Inflammatory macrophage treated with lipopolysaccharide for 4 hours (primary cell): ENCODE measurements around the gene ACSL3.
"Not testable (repeated sequence)": the region's sequence is repeated elsewhere in the genome, so short reads cannot be mapped to it uniquely, and the experiment has no call there.

Source experiments
- DNase-seq: peaks from one replicate; pipeline ENCODE4 v3.0.0-alpha.2; 2020

The ACSL3 gene

GRCh38 chr2:222915092-222915957 is 54.5 kb downstream of the ACSL3 start:
- DNase-seq, result peak; percentile 33

- no peak for DNase-seq
Measured at GRCh38 chr2:222916229-222917197, 55.7 kb downstream of the ACSL3 start.

GRCh38 chr2:222917212-222917611 is 56.4 kb downstream of the ACSL3 start:
- DNase-seq, result not testable (repeated sequence)

DNA sequence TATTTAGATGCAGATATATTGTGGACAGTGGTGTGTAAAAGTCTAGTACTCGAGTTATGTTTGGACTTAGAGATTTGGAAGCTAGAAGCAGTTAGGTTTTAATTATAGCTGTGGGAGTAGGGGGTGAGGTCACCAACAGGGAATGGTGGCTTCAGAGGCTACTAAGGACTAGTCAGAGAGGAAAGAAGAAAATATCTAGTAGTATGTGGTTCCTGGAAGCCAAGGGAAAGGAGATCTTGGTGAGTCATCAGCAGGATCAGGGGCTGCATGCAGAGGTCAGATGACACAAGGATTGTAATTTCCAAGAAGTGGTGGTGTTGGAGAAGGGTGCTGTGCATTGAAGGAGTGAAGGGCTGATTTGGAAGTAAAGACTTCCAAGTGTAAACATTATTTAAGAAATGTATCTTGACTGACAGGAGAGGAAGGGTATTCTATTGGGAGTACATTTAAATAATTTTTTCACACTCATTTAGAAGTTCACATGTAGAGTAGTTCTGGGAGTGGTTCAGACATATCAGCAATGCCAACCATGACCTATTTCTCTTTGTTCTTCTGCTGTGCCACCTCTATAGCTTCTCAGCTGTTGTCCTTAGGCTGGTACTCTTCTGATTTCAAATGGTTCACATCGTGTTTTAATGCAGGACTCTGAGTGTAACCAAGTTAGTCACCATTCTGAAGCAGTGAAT is 59.1 kb downstream of the ACSL3 start:
- peak; percentile 70 for DNase-seq

DNA sequence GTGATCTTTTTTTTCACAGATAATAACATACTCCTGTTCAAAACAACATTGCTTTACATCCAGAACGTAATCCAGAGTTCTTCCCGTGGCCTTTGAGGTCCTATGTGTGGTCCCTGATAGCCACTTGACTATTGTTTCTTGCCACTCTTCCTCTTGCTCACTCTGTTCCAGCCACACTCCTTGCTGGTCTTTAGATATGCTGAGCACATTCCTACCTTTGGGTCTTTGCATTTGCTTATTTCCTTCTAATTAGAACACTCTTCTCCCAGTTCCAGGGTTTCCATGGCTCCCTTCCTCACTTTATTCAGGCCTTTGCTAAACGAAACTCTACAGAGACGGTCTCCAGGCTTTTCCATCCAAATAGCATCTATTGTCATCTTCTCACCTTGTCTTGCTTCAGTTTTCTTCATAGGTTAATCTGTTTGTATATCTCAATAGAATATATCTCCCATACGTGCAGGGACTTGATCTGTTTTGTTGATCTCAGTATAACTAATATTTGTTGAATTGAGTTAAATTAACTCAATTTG is 59.9 kb downstream of the ACSL3 start:
- DNase-seq, result no peak

GRCh38 chr2:222922019-222922800 is 61.4 kb downstream of the ACSL3 start:
- DNase-seq, result no peak

DNA sequence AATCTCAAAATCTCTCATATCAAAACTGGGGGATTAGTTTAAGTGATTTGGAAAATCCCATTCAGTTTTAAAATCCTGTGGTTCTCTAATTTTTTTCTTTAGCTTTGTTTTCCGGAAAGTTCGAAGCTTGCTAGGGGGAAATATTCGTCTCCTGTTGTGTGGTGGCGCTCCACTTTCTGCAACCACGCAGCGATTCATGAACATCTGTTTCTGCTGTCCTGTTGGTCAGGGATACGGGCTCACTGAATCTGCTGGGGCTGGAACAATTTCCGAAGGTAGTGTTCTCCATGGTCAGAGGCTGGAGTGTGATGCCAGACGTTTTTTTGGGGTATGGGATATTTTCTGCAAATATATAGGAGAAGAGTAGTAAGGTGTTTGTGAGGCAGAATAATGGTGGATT is 66.1 kb downstream of the ACSL3 start:
- no peak for DNase-seq

DNA sequence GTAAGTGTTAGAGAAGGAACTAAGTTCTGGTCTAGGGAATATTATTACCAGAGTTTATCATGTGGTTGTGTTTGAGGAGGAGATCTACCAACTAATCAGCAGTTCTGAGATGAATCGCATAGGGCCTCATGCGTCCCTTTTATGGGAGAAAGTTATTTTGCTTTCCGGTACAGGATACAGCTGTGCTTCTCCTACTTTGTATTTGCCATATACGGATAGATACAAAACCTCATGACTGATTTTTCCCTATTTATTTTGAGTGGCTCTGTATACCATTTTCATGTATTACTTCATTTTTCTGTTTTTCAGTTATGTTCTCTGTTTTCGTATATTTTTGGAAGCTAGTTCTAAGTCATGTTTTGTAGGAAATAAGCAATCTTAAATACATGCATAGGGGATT is 66.8 kb downstream of the ACSL3 start:
- DNase-seq, result no peak

- DNase-seq, result no peak
Measured at GRCh38 chr2:222928335-222928734, 67.5 kb downstream of the ACSL3 start.

DNA sequence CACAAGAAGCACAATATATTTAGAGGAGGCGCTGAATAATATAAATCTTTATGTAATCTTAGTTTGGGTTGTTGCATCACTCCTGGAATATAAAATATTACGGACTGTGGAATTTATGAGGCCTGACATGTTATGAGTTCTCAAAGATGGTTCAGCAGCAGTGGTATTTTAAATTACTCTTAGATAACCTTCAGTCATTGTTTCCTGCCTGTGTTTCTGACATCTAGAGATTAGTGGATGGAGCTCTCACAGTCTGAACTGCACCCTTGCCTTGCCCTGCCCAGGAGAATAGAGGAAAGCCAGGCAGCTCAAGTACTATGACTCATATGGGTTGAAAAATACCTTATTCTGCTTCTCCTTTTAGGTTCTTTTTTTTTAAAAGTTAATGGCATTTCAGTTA is 70.0 kb downstream of the ACSL3 start:
- no peak for DNase-seq

DNA sequence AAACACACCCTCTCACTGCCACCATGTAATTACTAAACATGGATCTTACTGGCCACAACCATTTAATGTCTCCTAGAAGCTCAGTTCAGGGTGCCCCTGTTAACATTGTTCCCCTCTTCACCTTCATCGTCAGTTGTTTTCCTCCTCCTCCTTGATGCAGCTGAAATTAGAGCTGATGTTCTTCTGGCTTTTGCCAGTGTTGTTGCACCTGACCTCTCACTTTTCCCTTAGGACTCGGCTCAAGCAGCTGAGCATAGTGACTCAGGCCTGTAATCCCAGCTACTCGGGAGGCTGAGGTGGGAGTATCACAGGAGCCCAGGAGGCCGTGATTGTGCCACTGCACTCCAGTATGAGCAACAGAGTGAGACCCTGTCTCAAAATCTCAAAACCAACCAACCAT is 70.8 kb downstream of the ACSL3 start:
- DNase-seq, result no peak

DNA sequence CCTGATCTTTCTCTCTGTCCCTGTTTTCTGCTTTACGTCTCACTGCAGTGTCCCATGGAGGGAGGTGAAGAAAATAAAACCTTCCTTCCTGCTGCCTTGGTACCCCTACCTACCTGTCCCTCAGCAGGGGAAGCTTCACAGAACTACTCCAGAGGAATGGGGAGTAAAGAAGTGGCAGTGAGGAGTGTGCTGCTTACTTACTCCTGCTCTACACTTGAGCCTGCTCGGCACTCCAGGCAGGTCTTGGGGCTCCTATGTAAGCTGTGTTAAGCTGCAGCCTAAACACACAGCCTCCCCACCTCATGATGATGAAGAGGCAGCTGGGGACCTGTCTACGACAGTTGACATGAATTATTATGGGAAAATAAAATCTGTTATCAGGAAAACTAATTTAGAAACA is 72.6 kb downstream of the ACSL3 start:
- no peak for DNase-seq

- no peak for DNase-seq
Measured at GRCh38 chr2:222935688-222936298, 75.0 kb downstream of the ACSL3 start.

GRCh38 chr2:222936705-222937104 is 75.9 kb downstream of the ACSL3 start:
- DNase-seq, result no peak

DNA sequence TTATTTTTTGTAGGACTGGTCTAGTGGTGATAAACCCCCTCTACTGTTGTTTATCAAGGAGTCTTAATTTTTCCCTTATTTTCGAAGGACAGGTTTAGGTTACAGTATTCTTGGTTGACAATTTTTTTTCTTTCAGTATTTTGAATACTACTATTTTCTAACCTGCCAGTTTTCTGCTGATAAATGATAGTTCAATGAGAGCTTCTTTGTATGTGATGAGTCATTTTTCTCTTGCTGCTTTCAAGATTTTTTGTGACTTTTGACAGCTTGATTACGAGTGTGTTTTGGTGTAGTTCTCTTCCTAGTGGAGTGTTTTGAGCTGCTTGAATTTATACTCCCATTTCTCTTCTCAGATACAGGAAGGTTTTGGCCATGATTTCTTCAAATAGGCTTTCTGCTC is 77.5 kb downstream of the ACSL3 start:
- no peak for DNase-seq

- peak; percentile 44 for DNase-seq
Measured at GRCh38 chr2:222939208-222939856, 78.5 kb downstream of the ACSL3 start.

- no peak for DNase-seq
Measured at GRCh38 chr2:222939979-222940378, 79.1 kb downstream of the ACSL3 start.

DNA sequence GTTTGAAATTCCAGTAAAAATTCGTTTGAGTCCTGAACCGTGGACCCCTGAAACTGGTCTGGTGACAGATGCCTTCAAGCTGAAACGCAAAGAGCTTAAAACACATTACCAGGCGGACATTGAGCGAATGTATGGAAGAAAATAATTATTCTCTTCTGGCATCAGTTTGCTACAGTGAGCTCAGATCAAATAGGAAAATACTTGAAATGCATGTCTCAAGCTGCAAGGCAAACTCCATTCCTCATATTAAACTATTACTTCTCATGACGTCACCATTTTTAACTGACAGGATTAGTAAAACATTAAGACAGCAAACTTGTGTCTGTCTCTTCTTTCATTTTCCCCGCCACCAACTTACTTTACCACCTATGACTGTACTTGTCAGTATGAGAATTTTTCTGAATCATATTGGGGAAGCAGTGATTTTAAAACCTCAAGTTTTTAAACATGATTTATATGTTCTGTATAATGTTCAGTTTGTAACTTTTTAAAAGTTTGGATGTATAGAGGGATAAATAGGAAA is 80.7 kb downstream of the ACSL3 start:
- DNase-seq, result no peak

DNA sequence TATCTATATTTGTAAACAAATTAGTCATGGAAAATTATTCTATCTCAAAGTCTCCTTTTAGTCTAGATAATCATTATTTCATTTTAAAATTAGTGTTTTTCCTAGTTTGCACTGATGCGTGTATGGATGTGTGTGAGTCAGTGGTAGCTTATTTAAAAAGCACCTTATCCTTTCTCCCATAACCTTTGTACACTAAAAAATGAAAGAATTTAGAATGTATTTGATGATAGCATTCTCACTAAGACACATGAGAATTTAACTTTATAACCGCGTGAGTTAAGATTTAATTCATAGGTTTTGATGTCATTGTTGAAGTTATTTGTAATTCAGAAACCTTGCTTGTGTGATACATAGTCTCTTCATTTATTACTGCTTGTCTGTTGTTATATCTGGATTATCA is 81.7 kb downstream of the ACSL3 start:
- no peak for DNase-seq

DNA sequence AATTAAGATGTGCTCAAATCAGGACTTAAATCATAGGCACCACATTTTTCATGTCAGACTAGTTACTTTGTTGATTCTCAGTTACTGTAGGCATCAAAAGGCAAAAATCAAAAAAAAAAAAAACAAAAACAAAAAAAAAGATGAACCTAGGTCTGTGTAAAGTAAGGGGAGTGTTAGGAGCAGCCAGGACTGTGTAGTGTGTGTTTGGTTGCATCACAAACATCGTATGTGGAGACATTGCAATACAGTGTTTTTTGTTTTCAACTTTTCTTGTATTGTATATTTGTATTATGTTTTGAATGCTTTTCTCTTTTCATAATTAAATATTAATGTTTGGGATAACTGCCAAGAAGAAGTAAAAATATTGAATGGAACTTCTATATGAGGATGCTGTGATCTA is 82.1 kb downstream of the ACSL3 start:
- DNase-seq, result no peak

DNA sequence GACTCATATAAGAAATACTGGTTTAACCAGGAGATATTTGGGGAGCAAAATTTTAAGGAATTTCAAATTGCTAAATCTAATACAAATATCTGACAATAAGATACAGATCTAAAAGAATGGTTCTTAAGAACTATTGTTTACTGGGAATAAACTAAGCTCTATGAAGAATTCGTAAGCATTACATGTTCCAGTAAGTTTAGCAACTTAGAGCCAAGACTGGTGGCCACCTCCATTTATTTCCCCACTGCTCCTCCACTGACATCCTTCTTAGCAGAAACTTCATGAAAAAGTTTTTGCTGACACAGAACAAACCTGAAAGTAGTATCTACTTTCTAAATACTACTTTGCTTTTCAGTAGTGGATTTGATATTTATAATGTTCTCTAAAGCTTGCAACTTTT is 83.0 kb downstream of the ACSL3 start:
- DNase-seq, result no peak
